Endodermal cell (in vitro differentiated cells): ENCODE results near the gene OR10G8. TPM values are rescaled to one million over a fixed set of nuclear protein-coding genes. Genes with fewer than 3 reads are reported as not detected.

Experiments
- DNase-seq: peaks from one replicate; pipeline ENCODE4 v3.0.0-alpha.2; 2017
- H3K27ac ChIP-seq: 2 replicates; pipeline ENCODE4 v1.5.1; 2013; ENCODE audit warnings: mild to moderate bottlenecking, low read depth, low read length, moderate library complexity
- H3K27me3 ChIP-seq: 2 replicates; pipeline ENCODE4 v1.6.1; 2013; ENCODE audit warnings: mild to moderate bottlenecking, low read length, moderate library complexity; ENCODE audit not compliant: insufficient read depth, control insufficient read depth, poor library complexity, severe bottlenecking
- H3K36me3 ChIP-seq: 2 replicates; pipeline ENCODE4 v1.7.0; 2013; ENCODE audit warnings: mild to moderate bottlenecking, low read length, moderate library complexity; ENCODE audit not compliant: control insufficient read depth, insufficient read depth
- H3K4me1 ChIP-seq: one replicate; pipeline ENCODE4 v1.7.0; 2013; ENCODE audit warnings: low read length; ENCODE audit not compliant: control insufficient read depth, insufficient read depth
- H3K4me3 ChIP-seq: 2 replicates; pipeline ENCODE4 v1.5.1; 2013; ENCODE audit warnings: mild to moderate bottlenecking, low read length, moderate library complexity
- H3K9ac ChIP-seq: 2 replicates; pipeline ENCODE4 v1.6.1; 2013; ENCODE audit warnings: mild to moderate bottlenecking, low read length, moderate library complexity; ENCODE audit not compliant: poor library complexity, severe bottlenecking; ENCODE audit errors: extremely low read depth
- H3K9me3 ChIP-seq: 2 replicates; pipeline ENCODE4 v1.6.1; 2013; ENCODE audit warnings: mild to moderate bottlenecking, low read length, moderate library complexity; ENCODE audit not compliant: control insufficient read depth
- H3K27ac Mint-ChIP-seq: 2 replicates; pipeline ENCODE4 v1.8.0; 2020; ENCODE audit warnings: mixed read lengths
- H3K27me3 Mint-ChIP-seq: 2 replicates; pipeline ENCODE4 v1.8.0; 2021; ENCODE audit warnings: mild to moderate bottlenecking, mixed read lengths; ENCODE audit not compliant: insufficient read depth
- H3K36me3 Mint-ChIP-seq: 2 replicates; pipeline ENCODE4 v1.8.0; 2020; ENCODE audit warnings: low read depth, mixed read lengths
- H3K4me1 Mint-ChIP-seq: 2 replicates; pipeline ENCODE4 v1.8.0; 2020; ENCODE audit warnings: mixed read lengths
- H3K4me3 Mint-ChIP-seq: 2 replicates; pipeline ENCODE4 v1.8.0; 2020; ENCODE audit warnings: mild to moderate bottlenecking, moderate library complexity, mixed read lengths
- H3K9me3 Mint-ChIP-seq: 2 replicates; pipeline ENCODE4 v1.8.0; 2020; ENCODE audit warnings: mild to moderate bottlenecking, mixed read lengths
- CTCF ChIP-seq: fragments of 200-600 bp; sonication (generic); conservative IDR thresholded peaks from 2 replicates; pipeline ENCODE4 v1.5.0; 2021; ENCODE audit warnings: antibody characterized with exemption, mild to moderate bottlenecking
- WGBS, 2 experiments: methylation state at CpG; one replicate each; pipeline versions ENCODE4 v1.1.5 to v1.1.7; 2013; ENCODE audit warnings: missing lambda C conversion rate in 2 of 2, mixed read lengths in 1 of 2; ENCODE audit not compliant: insufficient coverage in 1 of 2, insufficient read length in 1 of 2; 5-methylcytosine and 5-hydroxymethylcytosine counted together
- total RNA-seq, 2 donors: library from RNA; stranded (reverse); fragmentation: NEBNext Ultra II Directional in 1 of 2; extraction: Animal tissue kit (Norgen Biotek cat#: 25700) in 1 of 2; gene quantifications; 2 replicates in 1 of 2; 3 replicates in 1 of 2; pipeline ENCODE4 v1.2.1, GENCODE V29; 2021

The OR10G8 gene
- total RNA-seq, 2 donors from 2014 or later = not detected

- Histone ChIP-seq H3K4me1 (peaks cover 6% of the 10 kb centered on the region), H3K27me3 (no peaks in the 10 kb centered on the region), H3K4me3 (no peak overlapping the region), H3K36me3 (no peaks in the 10 kb centered on the region), H3K9ac (no peak overlapping the region), H3K9me3 (no peaks in the 10 kb centered on the region), H3K27ac (no peak overlapping the region)
- no peak overlapping the region for H3K27ac Mint-ChIP-seq
- no peaks in the 10 kb centered on the region for H3K9me3 Mint-ChIP-seq
- no peak overlapping the region for H3K4me3 Mint-ChIP-seq
- no peaks in the 10 kb centered on the region for H3K36me3 Mint-ChIP-seq
- 96 to 100% methylated on average over 3 to 7 of the region's 8 CpGs for WGBS, 2 experiments
- H3K27me3 Mint-ChIP-seq = peaks cover 4% of the 10 kb centered on the region
- TF ChIP-seq CTCF = no peak
- peaks cover 26% of the 10 kb centered on the region for H3K4me1 Mint-ChIP-seq
- no peak for DNase-seq
Measured at GRCh38 chr11:124072147-124072546, 45.5 kb downstream of the OR10G8 start.

DNA sequence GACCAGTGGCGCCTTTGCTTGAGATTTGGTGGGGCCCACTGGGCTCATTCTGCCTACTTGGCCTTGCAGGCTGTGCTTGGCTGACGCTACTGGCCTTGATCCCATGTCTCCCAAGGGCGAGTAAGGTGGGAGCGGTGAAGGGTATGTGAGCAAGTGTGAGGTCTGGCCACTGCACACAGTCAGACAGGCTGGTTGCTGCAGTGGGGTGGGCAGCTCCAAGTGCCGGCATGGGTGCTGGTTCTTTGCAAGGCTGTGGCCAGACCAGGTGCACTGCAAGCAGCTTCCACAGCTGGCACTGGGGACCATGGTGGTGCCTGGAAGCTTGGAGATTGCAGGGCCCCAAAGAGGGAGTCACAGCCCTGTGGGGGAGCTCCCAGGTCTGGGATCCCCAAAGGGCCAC, 48.0 kb downstream of the OR10G8 start:
- H3K36me3 Mint-ChIP-seq = no peaks in the 10 kb centered on the region
- 88 to 94% methylated on average over 1 to 5 of the region's 5 CpGs for WGBS, 2 experiments
- Histone ChIP-seq H3K4me3 (no peak overlapping the region), H3K27ac (no peak overlapping the region), H3K36me3 (no peaks in the 10 kb centered on the region), H3K4me1 (no peaks in the 10 kb centered on the region), H3K27me3 (no peaks in the 10 kb centered on the region), H3K9me3 (no peaks in the 10 kb centered on the region), H3K9ac (no peak overlapping the region)
- TF ChIP-seq CTCF = no peak
- peaks cover 3% of the 10 kb centered on the region for H3K27me3 Mint-ChIP-seq
- H3K27ac Mint-ChIP-seq = no peak overlapping the region
- DNase-seq = no peak
- peaks cover 20% of the 10 kb centered on the region for H3K4me1 Mint-ChIP-seq
- H3K9me3 Mint-ChIP-seq = no peaks in the 10 kb centered on the region
- no peak overlapping the region for H3K4me3 Mint-ChIP-seq

DNA sequence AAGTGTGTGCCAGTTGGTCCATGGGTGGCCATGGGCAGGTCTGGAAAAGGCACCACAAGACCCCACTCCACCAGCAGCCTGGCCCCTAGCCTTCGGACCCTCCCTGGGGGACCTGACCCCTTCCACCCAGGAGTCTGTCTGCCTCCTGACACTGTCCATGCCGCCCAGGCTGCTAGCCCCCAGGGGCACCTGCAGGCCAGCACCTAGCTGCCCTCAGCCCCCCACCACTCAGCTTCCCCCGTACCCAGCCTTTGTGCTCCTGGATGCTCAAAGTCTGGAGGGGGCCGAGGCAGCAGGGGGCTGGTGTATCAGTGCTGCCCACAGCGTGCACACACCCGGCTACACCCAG, 48.9 kb downstream of the OR10G8 start:
- no peak for DNase-seq
- H3K27me3 Mint-ChIP-seq = peaks cover 2% of the 10 kb centered on the region
- peak overlapping the region; percentile 69 for H3K4me3 Mint-ChIP-seq
- no peaks in the 10 kb centered on the region for H3K27me3 ChIP-seq
- H3K9me3 ChIP-seq = no peaks in the 10 kb centered on the region
- WGBS, 2 experiments = 88 to 96% methylated on average over 4 to 6 of the region's 6 CpGs
- no peak for TF ChIP-seq CTCF
- no peaks in the 10 kb centered on the region for H3K4me1 ChIP-seq
- no peak overlapping the region for H3K9ac ChIP-seq
- no peak overlapping the region for H3K27ac Mint-ChIP-seq
- H3K27ac ChIP-seq = no peak overlapping the region
- no peaks in the 10 kb centered on the region for H3K36me3 Mint-ChIP-seq
- H3K4me3 ChIP-seq = no peak overlapping the region
- H3K9me3 Mint-ChIP-seq = no peaks in the 10 kb centered on the region
- peaks cover 24% of the 10 kb centered on the region for H3K4me1 Mint-ChIP-seq
- H3K36me3 ChIP-seq = no peaks in the 10 kb centered on the region
